Spleen (tissue), 11 donors: ENCODE data around the gene TUBD1. TPM values are rescaled to one million over a fixed set of nuclear protein-coding genes. Genes with fewer than 3 reads are reported as not detected.
"Not testable (repeated sequence)": the region's sequence is repeated elsewhere in the genome, so short reads cannot be mapped to it uniquely, and the experiment has no call there.

ENCODE experiments used
- DNase-seq: peaks from one replicate; pipeline ENCODE4 v3.0.0-alpha.2; 2020
- H3K27ac ChIP-seq, 8 donors: fragments of 200-600 bp; sonication (generic) in 7 of 8; 1 replicate in 4 of 8; 2 replicates in 4 of 8; pipeline versions ENCODE4 v1.5.0 to v1.8.0; 2016 to 2021; ENCODE audit warnings: inconsistent platforms in 4 of 8, mild to moderate bottlenecking in 4 of 8, moderate library complexity in 1 of 8
- H3K27me3 ChIP-seq, 7 donors: fragments of 200-600 bp; sonication (generic) in 6 of 7; replicated peaks in 1 of 7; 1 replicate in 4 of 7; 2 replicates in 3 of 7; pipeline versions ENCODE4 v1.5.0 to v1.8.0; 2016 to 2021; ENCODE audit warnings: inconsistent platforms in 3 of 7, mild to moderate bottlenecking in 1 of 7
- H3K36me3 ChIP-seq, 6 donors: fragments of 200-600 bp; sonication (generic) in 5 of 6; 1 replicate in 4 of 6; 2 replicates in 2 of 6; pipeline versions ENCODE4 v1.5.0 to v1.8.0; 2016 to 2021; ENCODE audit warnings: inconsistent platforms in 2 of 6
- H3K4me1 ChIP-seq, 6 donors: fragments of 200-600 bp; sonication (generic) in 5 of 6; 1 replicate in 3 of 6; 2 replicates in 3 of 6; pipeline versions ENCODE4 v1.5.0 to v1.8.0; 2016 to 2021; ENCODE audit warnings: inconsistent platforms in 3 of 6
- H3K4me3 ChIP-seq, 8 donors: fragments of 200-600 bp; sonication (generic) in 7 of 8; 1 replicate in 4 of 8; 2 replicates in 4 of 8; pipeline versions ENCODE4 v1.5.0 to v1.8.0; 2016 to 2021; ENCODE audit warnings: inconsistent platforms in 4 of 8, mild to moderate bottlenecking in 4 of 8, moderate library complexity in 2 of 8
- H3K9me3 ChIP-seq, 8 donors: fragments of 200-600 bp; sonication (generic) in 7 of 8; 1 replicate in 4 of 8; 2 replicates in 4 of 8; pipeline versions ENCODE4 v1.5.0 to v1.8.0; 2016 to 2021; ENCODE audit warnings: inconsistent platforms in 4 of 8
- CTCF ChIP-seq, 11 experiments: fragments of 200-600 bp in 7 of 11; fragments of 450-650 bp in 4 of 11; sonication (generic) in 4 of 11; IDR thresholded peaks in 8 of 11; conservative IDR thresholded peaks in 3 of 11; 1 replicate in 7 of 11; 2 replicates in 4 of 11; pipeline versions ENCODE4 v1.4.0 to v1.8.0; 2016 to 2021; ENCODE audit warnings: antibody characterized with exemption in 11 of 11, inconsistent platforms in 4 of 11, mild to moderate bottlenecking in 1 of 11
- POLR2A ChIP-seq, 3 donors: fragments of 450-650 bp; IDR thresholded peaks; one replicate each; pipeline ENCODE4 v1.5.1; 2017; ENCODE audit warnings: antibody characterized with exemption in 3 of 3, mild to moderate bottlenecking in 1 of 3
- POLR2AphosphoS5 ChIP-seq, 3 donors: sonication (generic); formaldehyde crosslinking; IDR thresholded peaks; one replicate each; pipeline ENCODE4 v1.5.1; 2017; ENCODE audit warnings: antibody characterized with exemption in 3 of 3
- WGBS, 5 donors: extraction: QIAGEN DNeasy Blood & Tissue Kit in 3 of 5; methylation state at CpG; one replicate each; pipeline versions ENCODE4 v1.1.5 to v1.1.7; 2013 to 2018; 5-methylcytosine and 5-hydroxymethylcytosine counted together
- intact Hi-C: fragments of 100-400 bp; cut with DNase I; formaldehyde crosslinking; loops from one replicate; pipeline ENCODE4 v1.15.0; 2023; ENCODE audit warnings: low total_unique reads
- polyA plus RNA-seq, 3 donors: library from polyadenylated mRNA; stranded (reverse); fragments of 200-250 nt; gene quantifications; one replicate each; pipeline ENCODE4 v1.2.1, GENCODE V29; 2013
- total RNA-seq, 7 donors: library from RNA; depleted of rRNA in 3 of 7; stranded (reverse); fragments of >200 nt in 3 of 7; fragmentation: NEBNext Ultra II Directional in 4 of 7; extraction: Animal tissue kit (Norgen Biotek cat#: 25700) in 4 of 7; gene quantifications; one replicate each; pipeline versions ENCODE4 v1.1.0 to v1.2.1, GENCODE V29; 2016 to 2021
- donor health status: healthy with polysubstance abuse.
- donor health status: DM: no; HTN: no; CAD: no; lungs with moderate emphysema.
- donor health status: DM: no; HTN: no; CAD: no.
- donor health status: Bipolar disorder and iron deficiency.
- donor health status: healthy.
- donor health status: DM: no; HTN: no; CAD: no.
- donor health status: DM: yes; HTN: yes; CAD: no.

TUBD1 gene
- total and polyA plus RNA-seq, 10 donors, result 6.0 to 25.4 (median 10.4) TPM

GRCh38 chr17:59842901-59843652 is 49.7 kb downstream of the TUBD1 start:
- H3K36me3 ChIP-seq, result peaks cover 0 to 45% (median 8%) of the 10 kb centered on the region in 6 donors
- no peaks in the 10 kb centered on the region for H3K9me3 ChIP-seq
- H3K27me3 ChIP-seq, result no peaks in the 10 kb centered on the region
- 68 to 84% (median 76%) methylated on average over 13 of the region's 13 CpGs for WGBS, 5 donors
- H3K4me3 ChIP-seq, result peak overlapping the region in 3 of 8 donors; percentile 50 to 69 (median 53)
- H3K4me1 ChIP-seq, result peaks cover 36 to 99% (median 65%) of the 10 kb centered on the region in 6 donors
- intact Hi-C loops, result no loop called here
- peak overlapping the region; percentile 20 to 95 (median 92) for H3K27ac ChIP-seq
- DNase-seq, result no peak
- peak in 1 of 3 donors; percentile 2 for TF ChIP-seq POLR2A (IDR thresholded peaks at IDR 0.05)
- peak in 2 of 3 donors; percentile 56 to 88 for TF ChIP-seq POLR2AphosphoS5 (IDR thresholded peaks at IDR 0.05)
- no peak for TF ChIP-seq CTCF (IDR thresholded peaks at IDR 0.05 in 8 of 11, conservative IDR thresholded peaks at IDR 0.05 in 3 of 11)

GRCh38 chr17:59841882-59842263 is 50.9 kb downstream of the TUBD1 start:
- H3K36me3 ChIP-seq, result peaks cover 0 to 45% (median 8%) of the 10 kb centered on the region in 6 donors
- intact Hi-C loops, H3K27me3 ChIP-seq, H3K9me3 ChIP-seq, DNase-seq: not testable (repeated sequence)
- peaks cover 26 to 99% (median 61%) of the 10 kb centered on the region in 6 donors for H3K4me1 ChIP-seq
- H3K27ac ChIP-seq, result peak overlapping the region; percentile 83 to 95 (median 92)
- peak overlapping the region in 7 of 8 donors; percentile 17 to 69 (median 53) for H3K4me3 ChIP-seq
- WGBS, 5 donors, result 53 to 82% (median 71%) methylated on average over 4 of the region's 4 CpGs

- H3K9me3 ChIP-seq, DNase-seq, intact Hi-C loops, H3K27me3 ChIP-seq: not testable (repeated sequence)
- 46 to 57% (median 54%) methylated on average over 7 of the region's 7 CpGs for WGBS, 5 donors
- peak overlapping the region; percentile 39 to 69 (median 52) for H3K4me3 ChIP-seq
- peaks cover 22 to 99% (median 60%) of the 10 kb centered on the region in 6 donors for H3K4me1 ChIP-seq
- peaks cover 0 to 45% (median 8%) of the 10 kb centered on the region in 6 donors for H3K36me3 ChIP-seq
- TF ChIP-seq POLR2AphosphoS5 (IDR thresholded peaks at IDR 0.05) (peak in 1 of 3 donors; percentile 80), POLR2A (IDR thresholded peaks at IDR 0.05) (peak in 1 of 3 donors; percentile 11), CTCF (IDR thresholded peaks at IDR 0.05 in 8 of 11, conservative IDR thresholded peaks at IDR 0.05 in 3 of 11) (peak in 1 of 11 experiments; percentile 5)
- H3K27ac ChIP-seq, result peak overlapping the region; percentile 83 to 95 (median 92)
Observed at GRCh38 chr17:59841091-59841881, 51.5 kb downstream of the TUBD1 start.

- H3K36me3 ChIP-seq, result peaks cover 0 to 47% (median 8%) of the 10 kb centered on the region in 6 donors
- DNase-seq, result no peak
- peaks cover 15 to 99% (median 56%) of the 10 kb centered on the region in 6 donors for H3K4me1 ChIP-seq
- H3K27ac ChIP-seq, result peak overlapping the region; percentile 83 to 95 (median 92)
- TF ChIP-seq CTCF (IDR thresholded peaks at IDR 0.05 in 8 of 11, conservative IDR thresholded peaks at IDR 0.05 in 3 of 11) (no peak), POLR2A (IDR thresholded peaks at IDR 0.05) (peak in 2 of 3 donors; percentile 1 to 3), POLR2AphosphoS5 (IDR thresholded peaks at IDR 0.05) (peak in 1 of 3 donors; percentile 64)
- 44 to 56% (median 49%) methylated on average over 4 of the region's 4 CpGs for WGBS, 5 donors
- H3K27me3 ChIP-seq, result no peaks in the 10 kb centered on the region
- no peaks in the 10 kb centered on the region for H3K9me3 ChIP-seq
- peak overlapping the region; percentile 39 to 69 (median 52) for H3K4me3 ChIP-seq
- intact Hi-C loops, result no loop called here
Observed at GRCh38 chr17:59840329-59841090, 52.2 kb downstream of the TUBD1 start.
